Subcutaneous adipose tissue (tissue), 4 donors: ENCODE data around the gene ARHGAP8. TPM values are rescaled to one million over a fixed set of nuclear protein-coding genes. Genes with fewer than 3 reads are reported as not detected.

Source experiments
- CTCF ChIP-seq: fragments of 450-650 bp; IDR thresholded peaks from one replicate; pipeline ENCODE4 v1.5.1; 2016; ENCODE audit warnings: low read depth, mild to moderate bottlenecking, control low read depth, antibody characterized with exemption, moderate library complexity
- total RNA-seq, 4 donors: library from RNA; depleted of rRNA; stranded (reverse); fragments of >200 nt; gene quantifications; one replicate each; pipeline ENCODE4 v1.1.0, GENCODE V29; 2016

The ARHGAP8 gene
- total RNA-seq, 4 donors from 2014 or later: 1.3 to 13.4 (median 2.4) TPM

GRCh38 chr22:44813416-44813815, 61.0 kb downstream of the ARHGAP8 start:
- TF ChIP-seq CTCF: no peak

DNA sequence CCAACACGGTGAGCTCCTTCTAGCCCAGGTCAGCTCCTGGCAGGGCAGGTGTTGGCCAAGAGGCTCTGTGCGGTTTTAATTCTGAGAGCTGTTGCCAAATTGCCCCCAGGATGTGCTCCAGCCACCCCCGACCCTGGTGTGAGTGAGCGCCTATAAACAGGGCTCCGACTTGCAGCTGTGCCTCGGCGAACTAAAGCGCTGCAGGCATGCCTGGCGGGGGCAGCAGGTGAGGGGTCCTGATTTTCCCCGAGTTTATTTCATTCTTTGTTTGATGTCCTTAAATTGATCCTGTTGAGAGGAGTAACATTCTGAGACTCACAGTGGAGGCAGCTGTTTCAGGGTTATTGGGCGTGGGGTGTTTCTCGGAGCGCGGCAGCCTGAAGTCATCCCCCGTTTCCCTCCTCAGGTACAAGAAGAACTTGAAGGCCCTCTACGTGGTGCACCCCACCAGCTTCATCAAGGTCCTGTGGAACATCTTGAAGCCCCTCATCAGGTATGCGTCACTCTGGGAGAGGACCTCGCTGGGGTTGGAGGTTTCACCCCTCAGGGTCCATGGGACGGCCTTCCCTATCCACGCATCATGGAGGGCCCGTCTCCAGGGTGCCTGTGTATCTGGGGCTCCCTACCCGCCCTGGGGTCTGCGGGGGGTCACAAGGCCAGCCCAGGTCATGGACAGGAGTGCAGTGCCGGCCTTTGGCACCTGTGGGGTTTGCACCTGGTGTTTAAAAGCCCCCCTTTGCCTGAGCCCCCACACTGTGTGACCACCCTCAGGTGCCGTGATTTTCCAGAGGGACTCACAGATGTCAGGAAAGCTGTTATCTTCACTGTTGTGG, 62.1 kb downstream of the ARHGAP8 start:
- no peak for TF ChIP-seq CTCF

- TF ChIP-seq CTCF: no peak
Observed at GRCh38 chr22:44815099-44816070, 63.0 kb downstream of the ARHGAP8 start.

GRCh38 chr22:44816141-44816540, 63.8 kb downstream of the ARHGAP8 start:
- no peak for TF ChIP-seq CTCF

GRCh38 chr22:44818727-44819126, 66.4 kb downstream of the ARHGAP8 start:
- TF ChIP-seq CTCF: no peak

GRCh38 chr22:44819966-44820631, 67.7 kb downstream of the ARHGAP8 start:
- no peak for TF ChIP-seq CTCF
